K562 (cell line): Measurements from ENCODE around the gene APLNR. TPM values are rescaled to one million over a fixed set of nuclear protein-coding genes. Genes with fewer than 3 reads are reported as not detected.
A peak's percentile ranks its signal among the peaks of the same experiment; 100 is the strongest.

Experiments
- CAMTA2 ChIP-seq: fragments of 250-450 bp; sonication (Bioruptor Pico); conservative IDR thresholded peaks from 2 replicates; pipeline ENCODE4 v1.5.1; 2022
- CEBPB ChIP-seq: fragments of 450-650 bp; IDR thresholded peaks from 2 replicates; pipeline ENCODE4 v1.6.1; 2016; ENCODE audit warnings: missing genetic modification characterization, missing compliant biosample characterization
- CEBPG ChIP-seq, 3 experiments: fragments of 200-800 bp in 1 of 3; sonication (Bioruptor generic) in 1 of 3; sonication (generic) in 1 of 3; formaldehyde crosslinking in 1 of 3; IDR thresholded peaks in 2 of 3; conservative IDR thresholded peaks in 1 of 3; 2 replicates each; pipeline versions ENCODE4 v1.6.1 to v1.8.0; 2016 to 2022; ENCODE audit warnings: missing compliant biosample characterization in 2 of 3, missing genetic modification characterization in 2 of 3, mild to moderate bottlenecking in 1 of 3, missing genetic modification reagents in 1 of 3
- EZH2 ChIP-seq: IDR thresholded peaks from 2 replicates; pipeline ENCODE4 v1.6.1; 2012; ENCODE audit warnings: low read depth, mild to moderate bottlenecking, inconsistent platforms, low read length, borderline replicate concordance
- HDGF ChIP-seq: fragments of 450-650 bp; IDR thresholded peaks from 2 replicates; pipeline ENCODE4 v1.6.1; 2016
- NRF1 ChIP-seq, 2 experiments: fragments of 450-650 bp; IDR thresholded peaks in 1 of 2; conservative IDR thresholded peaks in 1 of 2; 2 replicates each; pipeline ENCODE4 v1.6.1; 2014; ENCODE audit warnings: mild to moderate bottlenecking in 2 of 2
- OTX1 ChIP-seq: fragments of 450-650 bp; formaldehyde crosslinking; IDR thresholded peaks from 2 replicates; pipeline ENCODE4 v1.4.0; 2022; ENCODE audit warnings: mild to moderate bottlenecking
- PTRF ChIP-seq: fragments of 450-650 bp; IDR thresholded peaks from 2 replicates; pipeline ENCODE4 v1.6.1; 2016; ENCODE audit warnings: mild to moderate bottlenecking, missing genetic modification characterization, missing compliant biosample characterization
- RHOXF2B ChIP-seq: fragments of 250-450 bp; sonication (Bioruptor Pico); conservative IDR thresholded peaks from 2 replicates; pipeline ENCODE4 v1.5.1; 2021
- SMC3 ChIP-seq: conservative IDR thresholded peaks from 2 replicates; pipeline ENCODE4 v1.6.1; 2011; ENCODE audit warnings: low read depth, low read length, improper control_type of control experiment; ENCODE audit not compliant: insufficient read depth
- STAG1 ChIP-seq: sonication (generic); formaldehyde crosslinking; IDR thresholded peaks from 2 replicates; pipeline ENCODE4 v1.5.0; 2020; ENCODE audit warnings: missing genetic modification reagents, borderline replicate concordance
- ZNF384 ChIP-seq: IDR thresholded peaks from 2 replicates; pipeline ENCODE4 v1.6.1; 2012; ENCODE audit warnings: low read depth, low read length, improper control_type of control experiment
- polyA plus RNA-seq, 8 experiments: library from polyadenylated mRNA; depleted of rRNA in 4 of 8; stranded (reverse) in 5 of 8; unstranded in 3 of 8; fragments of >200 nt; fragmentation: Nextera tagmentation in 2 of 8; fragmentation: Illumina TruSeq in 1 of 8; extraction: Ambion mirVana in 2 of 8; extraction: Trizol in 1 of 8; gene quantifications; 2 replicates each; pipeline versions ENCODE4 v1.2.1 to v1.2.3, GENCODE V29; 2011 to 2014; ENCODE audit warnings: inconsistent platforms in 1 of 8, missing spikeins in 1 of 8
- total RNA-seq, 7 experiments: library from RNA; depleted of rRNA in 6 of 7; stranded (reverse); fragments of >200 nt in 6 of 7; fragmentation: Illumina TruSeq in 2 of 7; extraction: Trizol in 2 of 7; gene quantifications; 2 replicates each; pipeline versions ENCODE4 v1.2.1 to v1.2.3, GENCODE V29; 2011 to 2021; ENCODE audit warnings: low replicate concordance in 1 of 7
- TF ChIP-seq, protein P1 (sequence below): fragments of 450-650 bp; IDR thresholded peaks from 2 replicates; pipeline ENCODE4 v1.6.1; 2016; ENCODE audit warnings: borderline replicate concordance
- TF ChIP-seq, protein P2 (sequence below), 2 experiments: fragments of 450-650 bp; formaldehyde crosslinking in 1 of 2; IDR thresholded peaks; 2 replicates each; pipeline versions ENCODE4 v1.4.0 to v1.6.1; 2014 to 2020; ENCODE audit warnings: mild to moderate bottlenecking in 2 of 2, borderline replicate concordance in 1 of 2, low read depth in 1 of 2

The APLNR gene
- total and polyA plus RNA-seq, 9 of the 15 experiments (the other 6 are each of a cell fraction or from before 2014, with no cell fraction given), result 0.15 to 2.0 (median 0.65) TPM

DNA sequence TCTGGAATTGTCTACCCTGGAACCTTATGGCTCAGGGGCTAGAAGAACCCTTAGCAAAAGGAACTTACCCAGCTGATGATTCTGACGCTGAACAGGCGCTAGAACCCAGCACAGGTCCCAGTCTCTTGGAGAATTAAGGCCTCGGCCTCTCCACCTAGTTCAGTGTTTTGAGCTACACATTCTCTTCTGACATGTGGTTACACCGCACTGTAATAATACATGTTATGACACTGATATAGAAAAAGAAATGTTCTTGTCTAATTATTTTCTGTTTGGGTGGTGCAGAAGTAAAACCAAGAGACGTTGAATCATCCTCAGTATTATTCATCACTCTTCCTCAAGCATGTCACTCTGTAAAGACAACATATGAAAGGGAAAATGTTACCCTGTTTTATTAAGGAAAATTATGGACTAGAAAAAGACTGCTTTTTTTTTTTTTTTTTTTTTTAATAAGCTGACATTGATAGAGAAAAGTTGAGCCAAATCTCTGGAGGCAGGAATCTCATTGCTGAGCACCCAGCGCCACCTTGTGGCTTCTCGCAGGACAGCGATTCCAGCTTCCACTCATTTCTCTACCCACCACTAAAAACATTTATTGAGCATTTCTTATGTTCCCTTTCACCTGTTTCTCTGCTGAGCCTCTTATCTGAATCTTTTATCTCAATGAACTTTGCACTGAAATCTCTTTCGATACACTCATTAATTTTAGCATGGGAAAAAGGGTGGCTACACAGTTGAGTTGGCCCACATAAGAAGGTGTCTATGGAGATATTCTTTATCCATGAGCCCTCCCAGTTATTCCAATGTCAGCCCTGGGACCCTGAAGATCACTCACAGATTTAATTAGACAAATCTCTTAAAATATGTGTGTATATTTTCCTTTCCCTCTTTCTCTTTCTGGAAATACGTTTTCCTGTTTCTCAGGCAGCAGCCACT is 12.6 kb upstream of the APLNR start (continued):
- TF ChIP-seq, protein P1, sequence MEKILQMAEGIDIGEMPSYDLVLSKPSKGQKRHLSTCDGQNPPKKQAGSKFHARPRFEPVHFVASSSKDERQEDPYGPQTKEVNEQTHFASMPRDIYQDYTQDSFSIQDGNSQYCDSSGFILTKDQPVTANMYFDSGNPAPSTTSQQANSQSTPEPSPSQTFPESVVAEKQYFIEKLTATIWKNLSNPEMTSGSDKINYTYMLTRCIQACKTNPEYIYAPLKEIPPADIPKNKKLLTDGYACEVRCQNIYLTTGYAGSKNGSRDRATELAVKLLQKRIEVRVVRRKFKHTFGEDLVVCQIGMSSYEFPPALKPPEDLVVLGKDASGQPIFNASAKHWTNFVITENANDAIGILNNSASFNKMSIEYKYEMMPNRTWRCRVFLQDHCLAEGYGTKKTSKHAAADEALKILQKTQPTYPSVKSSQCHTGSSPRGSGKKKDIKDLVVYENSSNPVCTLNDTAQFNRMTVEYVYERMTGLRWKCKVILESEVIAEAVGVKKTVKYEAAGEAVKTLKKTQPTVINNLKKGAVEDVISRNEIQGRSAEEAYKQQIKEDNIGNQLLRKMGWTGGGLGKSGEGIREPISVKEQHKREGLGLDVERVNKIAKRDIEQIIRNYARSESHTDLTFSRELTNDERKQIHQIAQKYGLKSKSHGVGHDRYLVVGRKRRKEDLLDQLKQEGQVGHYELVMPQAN, result no peak
- TF ChIP-seq EZH2 (no peak), CEBPB (no peak), SMC3 (peak; percentile 90), PTRF (tag) (no peak), STAG1 (CRISPR knock-in tag) (peak; percentile 51; the same call in 1 of the 2 replicates), NRF1 (conservative IDR thresholded peaks at IDR 0.05 in 1 of 2, IDR thresholded peaks at IDR 0.05 in 1 of 2) (0 out of 4 replicates have a peak, but pooled peaks of 1 of the 2 experiments have one; percentile 10), OTX1 (no peak), HDGF (no peak), CAMTA2 (no peak), CEBPG (CRISPR knock-in tag; IDR thresholded peaks at IDR 0.05) (no peak), CEBPG (tag; conservative IDR thresholded peaks at IDR 0.05 in 1 of 2, IDR thresholded peaks at IDR 0.05 in 1 of 2) (no peak), ZNF384 (peak; percentile 56; the same call in 1 of the 2 replicates), RHOXF2B (no peak)
- TF ChIP-seq, protein P2, sequence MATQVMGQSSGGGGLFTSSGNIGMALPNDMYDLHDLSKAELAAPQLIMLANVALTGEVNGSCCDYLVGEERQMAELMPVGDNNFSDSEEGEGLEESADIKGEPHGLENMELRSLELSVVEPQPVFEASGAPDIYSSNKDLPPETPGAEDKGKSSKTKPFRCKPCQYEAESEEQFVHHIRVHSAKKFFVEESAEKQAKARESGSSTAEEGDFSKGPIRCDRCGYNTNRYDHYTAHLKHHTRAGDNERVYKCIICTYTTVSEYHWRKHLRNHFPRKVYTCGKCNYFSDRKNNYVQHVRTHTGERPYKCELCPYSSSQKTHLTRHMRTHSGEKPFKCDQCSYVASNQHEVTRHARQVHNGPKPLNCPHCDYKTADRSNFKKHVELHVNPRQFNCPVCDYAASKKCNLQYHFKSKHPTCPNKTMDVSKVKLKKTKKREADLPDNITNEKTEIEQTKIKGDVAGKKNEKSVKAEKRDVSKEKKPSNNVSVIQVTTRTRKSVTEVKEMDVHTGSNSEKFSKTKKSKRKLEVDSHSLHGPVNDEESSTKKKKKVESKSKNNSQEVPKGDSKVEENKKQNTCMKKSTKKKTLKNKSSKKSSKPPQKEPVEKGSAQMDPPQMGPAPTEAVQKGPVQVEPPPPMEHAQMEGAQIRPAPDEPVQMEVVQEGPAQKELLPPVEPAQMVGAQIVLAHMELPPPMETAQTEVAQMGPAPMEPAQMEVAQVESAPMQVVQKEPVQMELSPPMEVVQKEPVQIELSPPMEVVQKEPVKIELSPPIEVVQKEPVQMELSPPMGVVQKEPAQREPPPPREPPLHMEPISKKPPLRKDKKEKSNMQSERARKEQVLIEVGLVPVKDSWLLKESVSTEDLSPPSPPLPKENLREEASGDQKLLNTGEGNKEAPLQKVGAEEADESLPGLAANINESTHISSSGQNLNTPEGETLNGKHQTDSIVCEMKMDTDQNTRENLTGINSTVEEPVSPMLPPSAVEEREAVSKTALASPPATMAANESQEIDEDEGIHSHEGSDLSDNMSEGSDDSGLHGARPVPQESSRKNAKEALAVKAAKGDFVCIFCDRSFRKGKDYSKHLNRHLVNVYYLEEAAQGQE (IDR thresholded peaks at IDR 0.05; ENCODE audit: borderline replicate concordance), result peak; percentile 79
- TF ChIP-seq, protein P2 (CRISPR knock-in tag; IDR thresholded peaks at IDR 0.05; ENCODE audit: low read depth), result no peak
